HG03060 (cell line): ENCODE measurements around the gene SLC4A11.

Experiments
- ATAC-seq: cut with Tn5 transposase; IDR thresholded peaks from one replicate; pipeline ENCODE4 v1.9.1; 2021; ENCODE audit warnings: low read depth, moderate number of reproducible peaks; ENCODE audit not compliant: unreplicated experiment

SLC4A11 gene

GRCh38 chr20:3239026-3239866 is at the start of gene SLC4A11:
Gene SLC4A11, minus strand, starts transcription at chr20:3239190. Its CDS starts 53 bp downstream, at chr20:3239137.
- ATAC-seq: no peak

- ATAC-seq: no peak
Observed at GRCh38 chr20:3283222-3283820, 44.3 kb upstream of the SLC4A11 start.

- ATAC-seq: no peak
Observed at GRCh38 chr20:3282271-3283221, 43.6 kb upstream of the SLC4A11 start.

GRCh38 chr20:3281437-3281836 is 42.4 kb upstream of the SLC4A11 start:
- no peak for ATAC-seq

- no peak for ATAC-seq
Observed at GRCh38 chr20:3279761-3280160, 40.8 kb upstream of the SLC4A11 start.

GRCh38 chr20:3277686-3278465 is 38.9 kb upstream of the SLC4A11 start:
- ATAC-seq: no peak

- ATAC-seq: no peak
Observed at GRCh38 chr20:3276680-3277015, 37.7 kb upstream of the SLC4A11 start.

GRCh38 chr20:3275966-3276679 is 37.1 kb upstream of the SLC4A11 start:
- no peak for ATAC-seq

GRCh38 chr20:3275064-3275935 is 36.3 kb upstream of the SLC4A11 start:
- ATAC-seq: no peak

- no peak for ATAC-seq
Observed at GRCh38 chr20:3273371-3273770, 34.4 kb upstream of the SLC4A11 start.

GRCh38 chr20:3270051-3270450 is 31.1 kb upstream of the SLC4A11 start:
- ATAC-seq: no peak

GRCh38 chr20:3262566-3262965 is 23.6 kb upstream of the SLC4A11 start:
- ATAC-seq: no peak

- no peak for ATAC-seq
Observed at GRCh38 chr20:3258429-3258828, 19.4 kb upstream of the SLC4A11 start.

GRCh38 chr20:3255728-3256127 is 16.7 kb upstream of the SLC4A11 start:
- no peak for ATAC-seq

- ATAC-seq: no peak
Observed at GRCh38 chr20:3251806-3252205, 12.8 kb upstream of the SLC4A11 start.

GRCh38 chr20:3250091-3250504 is 11.1 kb upstream of the SLC4A11 start:
- ATAC-seq: no peak

- no peak for ATAC-seq
Observed at GRCh38 chr20:3248993-3249347, 10.0 kb upstream of the SLC4A11 start.

GRCh38 chr20:3248167-3248992 is 9.4 kb upstream of the SLC4A11 start:
- no peak for ATAC-seq
